Right ventricle myocardium superior (tissue), 1 donor: Measurements from ENCODE around the gene RWDD3. TPM values are rescaled to one million over a fixed set of nuclear protein-coding genes. Genes with fewer than 3 reads are reported as not detected.

ENCODE experiments used
- ATAC-seq: fragments of 200-7000 bp; cut with Tn5 transposase; one replicate; pipeline ENCODE4 v1.9.1; 2020; ENCODE audit warnings: mild to moderate bottlenecking; ENCODE audit not compliant: poor library complexity
- DNase-seq: peaks from one replicate; pipeline ENCODE4 v3.0.0-alpha.2; 2020
- intact Hi-C: fragments of 100-400 bp; cut with DNase I; formaldehyde crosslinking; loops from one replicate; pipeline ENCODE4 v1.11.2; 2022
- total RNA-seq: library from RNA; stranded (reverse); fragmentation: NEBNext Ultra II Directional; extraction: Animal tissue kit (Norgen Biotek cat#: 25700); gene quantifications from one replicate; pipeline ENCODE4 v1.2.1, GENCODE V29; 2021
- donor health status: DM: no; HTN: yes; CAD: no; lungs with severe emphysema.

RWDD3 gene
- total RNA-seq, 1 donor from 2014 or later, result 15.9 TPM

GRCh38 chr1:95262913-95263312, 28.9 kb downstream of the RWDD3 start:
- no peak for ATAC-seq
- intact Hi-C loops, result no loop called here
- DNase-seq, result no peak

- ATAC-seq (no peak), DNase-seq (no peak)
- intact Hi-C loops, result no loop called here
These were observed 29.4 kb downstream of the RWDD3 start for GRCh38 chr1:95263450-95263849.

- DNase-seq (no peak), ATAC-seq (no peak)
These were observed 31.1 kb downstream of the RWDD3 start for GRCh38 chr1:95265106-95265505.

GRCh38 chr1:95276429-95276828, 42.4 kb downstream of the RWDD3 start:
- intact Hi-C loops, result no loop called here
- DNase-seq, result no peak
- no peak for ATAC-seq

More at GRCh38 chr1:95265106-95265505, 31.1 kb downstream of the RWDD3 start:
- intact Hi-C loops, result no loop called here

- intact Hi-C loops, result no loop called here
- no peak for DNase-seq
- no peak for ATAC-seq
These were observed 44.4 kb downstream of the RWDD3 start for GRCh38 chr1:95278173-95279006.

GRCh38 chr1:95281781-95282517, 47.9 kb downstream of the RWDD3 start:
- DNase-seq, result no peak
- no peak for ATAC-seq
- intact Hi-C loops, result no loop called here

GRCh38 chr1:95282518-95282895, 48.5 kb downstream of the RWDD3 start:
- intact Hi-C loops, result no loop called here
- ATAC-seq (no peak), DNase-seq (no peak)

- intact Hi-C loops, result no loop called here
- ATAC-seq, result no peak
- DNase-seq, result no peak
These were observed 50.4 kb downstream of the RWDD3 start for GRCh38 chr1:95284420-95284819.

- no peak for DNase-seq
- intact Hi-C loops, result no loop called here
- ATAC-seq, result no peak
These were observed 52.5 kb downstream of the RWDD3 start for GRCh38 chr1:95286479-95286878.

GRCh38 chr1:95287081-95287480, 53.1 kb downstream of the RWDD3 start:
- no peak for ATAC-seq
- intact Hi-C loops, result no loop called here
- no peak for DNase-seq

GRCh38 chr1:95287825-95288224, 53.8 kb downstream of the RWDD3 start:
- intact Hi-C loops, result no loop called here
- ATAC-seq (no peak), DNase-seq (no peak)

Other genes starting within 250 kb of the RWDD3 start
- gene ALG14, start 161.3 kb upstream of the RWDD3 start, total RNA-seq, result 2.9 TPM
- 47.7 TPM for gene TLCD4, start 116.9 kb upstream of the RWDD3 start, total RNA-seq